Measurements from ENCODE around the gene DMRTC2. TPM values are rescaled to one million over a fixed set of nuclear protein-coding genes. Genes with fewer than 3 reads are reported as not detected.

DMRTC2 gene
- total and polyA plus RNA-seq, 4 donors: 0.03 TPM; not detected in 3

DNA sequence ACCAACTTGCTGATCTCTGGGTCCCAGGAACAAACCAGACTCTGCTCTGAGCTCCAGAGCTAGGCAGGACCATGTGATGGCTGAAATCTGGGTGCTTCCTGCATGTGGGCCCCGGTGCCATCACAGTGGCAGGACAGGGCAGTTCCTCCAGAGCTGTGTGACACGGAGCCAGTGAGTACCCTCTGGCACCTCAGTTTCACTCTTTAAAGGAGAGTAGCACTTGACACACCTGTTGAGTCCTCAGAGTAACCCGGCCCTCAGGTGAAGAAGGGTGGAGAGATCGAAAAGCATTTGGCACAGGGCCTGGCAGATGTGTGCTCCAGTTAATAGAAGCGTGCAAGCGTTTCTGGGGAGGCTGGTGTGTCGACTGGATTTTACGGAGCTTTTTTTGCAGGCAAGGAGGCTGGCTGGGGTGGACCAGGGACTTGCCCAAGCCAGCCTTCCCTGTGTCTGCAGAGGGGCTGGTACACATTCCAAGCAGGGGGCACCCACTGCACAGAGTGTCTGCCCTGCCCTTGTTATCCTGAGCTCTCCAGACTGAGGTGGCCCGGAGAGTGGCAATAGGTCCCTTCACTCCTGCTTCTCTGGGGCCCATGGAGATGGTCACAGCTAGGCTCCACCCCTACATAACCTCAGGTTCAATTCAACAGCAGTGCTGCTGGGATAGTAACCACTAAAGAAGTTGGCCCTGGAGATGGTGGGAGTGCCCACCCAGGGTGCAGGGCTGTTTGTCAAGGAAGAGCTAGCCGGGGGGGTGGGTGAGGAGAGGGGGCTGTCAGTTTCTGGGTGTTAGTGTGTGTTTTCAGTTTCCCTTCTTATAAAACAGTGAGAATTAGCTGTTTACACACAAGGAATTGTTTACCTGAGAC lies 23.5 kb downstream of the DMRTC2 start:
- peak in 2 of 3 donors; percentile 37 to 54 for DNase-seq
- no peak overlapping the region for H3K9ac ChIP-seq (ENCODE audit: insufficient read depth in 1 of 2, low read length in 2 of 2)
- ATAC-seq (ENCODE audit: insufficient read depth, low FRiP score): peak; percentile 13
- H3K9me3 ChIP-seq (ENCODE audit: control insufficient read depth in 4 of 4, insufficient read depth in 3 of 4, low read length in 3 of 4): no peaks in the 10 kb centered on the region
- no peak overlapping the region for H3K27ac ChIP-seq (ENCODE audit: low read depth in 1 of 2, low read length in 1 of 2)
- no peaks in the 10 kb centered on the region for H3K27me3 ChIP-seq (ENCODE audit: control insufficient read depth in 3 of 3, insufficient read depth in 3 of 3, low read length in 2 of 3)
- WGBS, 2 donors: 70 to 74% methylated on average over 10 of the region's 10 CpGs
- peaks cover 0 to 6% (median 0%) of the 10 kb centered on the region in 5 donors for H3K4me1 ChIP-seq (ENCODE audit: control insufficient read depth in 5 of 5, insufficient read depth in 5 of 5, low read length in 5 of 5)
- H3K36me3 ChIP-seq (ENCODE audit: control insufficient read depth in 4 of 4, insufficient read depth in 4 of 4, low read length in 4 of 4): peaks cover 14 to 53% (median 27%) of the 10 kb centered on the region in 4 donors
- no peak overlapping the region for H3K4me3 ChIP-seq
- TF ChIP-seq, protein P1, sequence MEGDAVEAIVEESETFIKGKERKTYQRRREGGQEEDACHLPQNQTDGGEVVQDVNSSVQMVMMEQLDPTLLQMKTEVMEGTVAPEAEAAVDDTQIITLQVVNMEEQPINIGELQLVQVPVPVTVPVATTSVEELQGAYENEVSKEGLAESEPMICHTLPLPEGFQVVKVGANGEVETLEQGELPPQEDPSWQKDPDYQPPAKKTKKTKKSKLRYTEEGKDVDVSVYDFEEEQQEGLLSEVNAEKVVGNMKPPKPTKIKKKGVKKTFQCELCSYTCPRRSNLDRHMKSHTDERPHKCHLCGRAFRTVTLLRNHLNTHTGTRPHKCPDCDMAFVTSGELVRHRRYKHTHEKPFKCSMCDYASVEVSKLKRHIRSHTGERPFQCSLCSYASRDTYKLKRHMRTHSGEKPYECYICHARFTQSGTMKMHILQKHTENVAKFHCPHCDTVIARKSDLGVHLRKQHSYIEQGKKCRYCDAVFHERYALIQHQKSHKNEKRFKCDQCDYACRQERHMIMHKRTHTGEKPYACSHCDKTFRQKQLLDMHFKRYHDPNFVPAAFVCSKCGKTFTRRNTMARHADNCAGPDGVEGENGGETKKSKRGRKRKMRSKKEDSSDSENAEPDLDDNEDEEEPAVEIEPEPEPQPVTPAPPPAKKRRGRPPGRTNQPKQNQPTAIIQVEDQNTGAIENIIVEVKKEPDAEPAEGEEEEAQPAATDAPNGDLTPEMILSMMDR (IDR thresholded peaks at IDR 0.05; ENCODE audit: control extremely low read depth, extremely low read depth): no peak

DNA sequence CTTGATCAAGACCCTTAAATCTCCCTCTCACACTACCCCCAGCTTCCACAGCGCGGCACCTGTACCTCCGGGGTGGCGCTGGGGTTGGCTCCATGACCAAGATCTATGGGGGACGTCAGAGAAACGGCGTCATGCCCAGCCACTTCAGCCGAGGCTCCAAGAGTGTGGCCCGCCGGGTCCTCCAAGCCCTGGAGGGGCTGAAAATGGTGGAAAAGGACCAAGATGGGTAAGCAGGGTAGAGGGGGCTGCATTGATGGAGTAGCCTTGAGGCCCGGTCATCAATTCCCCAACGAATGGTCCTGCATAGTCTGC lies 24.1 kb downstream of the DMRTC2 start:
- peaks cover 0 to 4% (median 0%) of the 10 kb centered on the region in 5 donors for H3K4me1 ChIP-seq (ENCODE audit: control insufficient read depth in 5 of 5, insufficient read depth in 5 of 5, low read length in 5 of 5)
- TF ChIP-seq, protein P1 (IDR thresholded peaks at IDR 0.05; ENCODE audit: control extremely low read depth, extremely low read depth): no peak
- no peaks in the 10 kb centered on the region for H3K27me3 ChIP-seq (ENCODE audit: control insufficient read depth in 3 of 3, insufficient read depth in 3 of 3, low read length in 2 of 3)
- 78 to 84% methylated on average over 12 of the region's 12 CpGs for WGBS, 2 donors
- no peaks in the 10 kb centered on the region for H3K9me3 ChIP-seq (ENCODE audit: control insufficient read depth in 4 of 4, insufficient read depth in 3 of 4, low read length in 3 of 4)
- no peak for DNase-seq
- H3K4me3 ChIP-seq: no peak overlapping the region
- no peak overlapping the region for H3K27ac ChIP-seq (ENCODE audit: low read depth in 1 of 2, low read length in 1 of 2)
- H3K36me3 ChIP-seq (ENCODE audit: control insufficient read depth in 4 of 4, insufficient read depth in 4 of 4, low read length in 4 of 4): peaks cover 14 to 49% (median 26%) of the 10 kb centered on the region in 4 donors
- ATAC-seq (ENCODE audit: insufficient read depth, low FRiP score): no peak
- H3K9ac ChIP-seq (ENCODE audit: insufficient read depth in 1 of 2, low read length in 2 of 2): no peak overlapping the region

DNA sequence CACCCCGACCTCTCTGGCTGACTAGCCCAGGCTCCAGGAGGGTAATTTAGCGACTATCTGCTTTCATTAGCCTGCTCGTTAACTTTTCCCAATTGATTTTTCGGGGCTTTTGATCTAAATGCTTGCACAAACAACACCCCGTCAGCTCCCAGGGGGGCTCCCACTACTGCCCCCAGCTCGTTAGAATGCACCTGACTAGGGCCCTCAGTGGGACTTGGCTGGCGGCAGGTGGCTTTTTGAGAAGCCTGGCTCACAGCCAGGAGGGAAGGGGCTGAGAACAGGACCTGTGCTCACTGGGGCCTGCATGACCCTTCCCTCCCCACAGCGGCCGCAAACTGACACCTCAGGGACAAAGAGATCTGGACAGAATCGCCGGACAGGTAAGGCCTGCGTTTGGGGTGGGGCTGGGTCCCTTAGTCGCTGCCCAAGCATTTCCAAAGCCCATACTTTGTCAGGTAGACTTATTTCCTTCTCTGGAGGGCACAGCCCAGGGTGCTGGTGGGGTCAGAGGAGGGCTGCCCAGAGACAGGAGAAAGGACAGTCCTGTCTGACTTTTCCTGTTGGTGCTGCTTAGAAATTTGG lies 24.6 kb downstream of the DMRTC2 start:
- TF ChIP-seq, protein P1 (IDR thresholded peaks at IDR 0.05; ENCODE audit: control extremely low read depth, extremely low read depth): no peak
- Histone ChIP-seq H3K9me3 (ENCODE audit: control insufficient read depth in 4 of 4, insufficient read depth in 3 of 4, low read length in 3 of 4) (no peaks in the 10 kb centered on the region), H3K4me3 (no peak overlapping the region), H3K27ac (ENCODE audit: low read depth in 1 of 2, low read length in 1 of 2) (no peak overlapping the region), H3K36me3 (ENCODE audit: control insufficient read depth in 4 of 4, insufficient read depth in 4 of 4, low read length in 4 of 4) (peaks cover 9 to 44% (median 20%) of the 10 kb centered on the region in 4 donors), H3K27me3 (ENCODE audit: control insufficient read depth in 3 of 3, insufficient read depth in 3 of 3, low read length in 2 of 3) (no peaks in the 10 kb centered on the region), H3K9ac (ENCODE audit: insufficient read depth in 1 of 2, low read length in 2 of 2) (no peak overlapping the region), H3K4me1 (ENCODE audit: control insufficient read depth in 5 of 5, insufficient read depth in 5 of 5, low read length in 5 of 5) (peaks cover 0 to 4% (median 0%) of the 10 kb centered on the region in 5 donors)
- DNase-seq: no peak
- no peak for ATAC-seq (ENCODE audit: insufficient read depth, low FRiP score)
- 82 to 89% methylated on average over 13 of the region's 13 CpGs for WGBS, 2 donors
